Panc1 (cell line): ENCODE results near the gene ADK. TPM values are rescaled to one million over a fixed set of nuclear protein-coding genes. Genes with fewer than 3 reads are reported as not detected.
A peak's percentile ranks its signal among the peaks of the same experiment; 100 is the strongest.

Experiments
- ATAC-seq: fragments of 200-7000 bp; cut with Tn5 transposase; 2 replicates; pipeline ENCODE4 v1.9.1; 2020; ENCODE audit warnings: mild to moderate bottlenecking, moderate library complexity
- BruUV-seq: library from RNA; stranded (reverse); fragments of 400-500 nt; replicated peaks from 2 replicates; lab custom pipeline; 2021; lab: Mats Ljungman, UMichigan
- CTCF ChIA-PET: fragments of 300-600 bp; sonication (Branson Sonifier 250); formaldehyde crosslinking; loops from one replicate; lab custom pipeline; 2022; ENCODE audit warnings: antibody characterized with exemption; lab: Charles Lee
- POLR2A ChIA-PET: fragments of 300-600 bp; sonication (Branson Sonifier 250); formaldehyde crosslinking; loops from one replicate; lab custom pipeline; 2022; ENCODE audit warnings: antibody characterized with exemption; lab: Charles Lee
- DNase-seq: peaks from one replicate; pipeline ENCODE4 v3.0.0-alpha.2; 2010; ENCODE audit warnings: low read depth, low spot score
- H3K27ac ChIP-seq: 2 replicates; pipeline ENCODE4 v1.5.1; 2011; ENCODE audit warnings: mild to moderate bottlenecking, low read length, inconsistent platforms
- H3K27me3 ChIP-seq: fragments of 200-500 bp; sonication (Bioruptor generic); 2 replicates; pipeline ENCODE4 v1.6.0; 2014; ENCODE audit warnings: low read length, inconsistent platforms; ENCODE audit not compliant: control insufficient read depth, insufficient read depth
- H3K36me3 ChIP-seq: fragments of 200-500 bp; sonication (Bioruptor generic); 2 replicates; pipeline ENCODE4 v1.5.1; 2014; ENCODE audit warnings: inconsistent platforms, mild to moderate bottlenecking, low read length, moderate library complexity; ENCODE audit not compliant: control insufficient read depth, insufficient read depth
- H3K4me1 ChIP-seq: 2 replicates; pipeline ENCODE4 v1.5.1; 2011; ENCODE audit warnings: inconsistent platforms, mild to moderate bottlenecking, low read length, moderate library complexity; ENCODE audit not compliant: control insufficient read depth, insufficient read depth
- H3K4me3 ChIP-seq, 2 experiments: 2 replicates each; pipeline ENCODE4 v1.5.1; 2011 to 2012; ENCODE audit warnings: low read depth in 2 of 2, low read length in 2 of 2, mild to moderate bottlenecking in 2 of 2, inconsistent platforms in 1 of 2, moderate library complexity in 1 of 2
- H3K9me3 ChIP-seq: fragments of 200-500 bp; sonication (Bioruptor generic); 2 replicates; pipeline ENCODE4 v1.5.1; 2014; ENCODE audit warnings: low read depth, mild to moderate bottlenecking, inconsistent platforms, low read length, moderate library complexity; ENCODE audit not compliant: control insufficient read depth, insufficient read depth
- CTCF ChIP-seq: fragments of 450-650 bp; IDR thresholded peaks from 2 replicates; pipeline ENCODE4 v1.5.1; 2017; ENCODE audit warnings: mild to moderate bottlenecking
- POLR2AphosphoS5 ChIP-seq: IDR thresholded peaks from 2 replicates; pipeline ENCODE4 v1.6.1; 2012; ENCODE audit warnings: mild to moderate bottlenecking, low read depth, low read length, moderate library complexity
- REST ChIP-seq, 2 experiments: IDR thresholded peaks; 2 replicates each; pipeline ENCODE4 v1.6.1; 2011 to 2012; ENCODE audit warnings: low read depth in 2 of 2, control low read depth in 1 of 2, low read length in 1 of 2, mild to moderate bottlenecking in 1 of 2, moderate library complexity in 1 of 2; ENCODE audit not compliant: insufficient read depth in 1 of 2
- SIN3A ChIP-seq: IDR thresholded peaks from 2 replicates; pipeline ENCODE4 v1.6.1; 2012; ENCODE audit warnings: low read depth, mild to moderate bottlenecking, low read length, moderate library complexity, borderline replicate concordance; ENCODE audit not compliant: insufficient read depth
- TCF7L2 ChIP-seq: IDR thresholded peaks from 2 replicates; pipeline ENCODE4 v1.6.1; 2011; ENCODE audit warnings: mild to moderate bottlenecking, low read depth, low read length, inconsistent platforms
- in situ Hi-C: cut with HindIII; loops from 2 replicates; pipeline ENCODE4 v1.10.0; 2016; ENCODE audit warnings: low sequenced_read_pairs, low pct_unique_long_range_greater_than_20kb
- intact Hi-C: fragments of 100-400 bp; cut with micrococcal nuclease; formaldehyde crosslinking; loops from one replicate; pipeline ENCODE4 v1.10.0; 2022; ENCODE audit not compliant: unreplicated experiment
- total RNA-seq: library from RNA; stranded (reverse); gene quantifications from one replicate; pipeline ENCODE4 v1.2.1, GENCODE V29; 2021; ENCODE audit not compliant: unreplicated experiment

ADK gene
- total RNA-seq, 1 experiment from 2014 or later: 64.5 TPM

- intact Hi-C loops: no loop called here
- H3K4me1 ChIP-seq: peaks cover 26% of the 10 kb centered on the region
- DNase-seq: no peak
Measured at GRCh38 chr10:74151879-74152722, 1.1 kb downstream of the ADK start.

GRCh38 chr10:74153123-74153522, 2.1 kb downstream of the ADK start:
- Histone ChIP-seq H3K27me3 (no peaks in the 10 kb centered on the region), H3K4me3 (no peak overlapping the region), H3K36me3 (peaks cover 3% of the 10 kb centered on the region; the same call in 1 of the 2 replicates), H3K4me1 (peaks cover 26% of the 10 kb centered on the region), H3K9me3 (no peaks in the 10 kb centered on the region), H3K27ac (no peak overlapping the region)
- ChIA-PET POLR2A (no interaction called here), CTCF (no interaction called here)
- in situ Hi-C loops: no loop called here
- ATAC-seq: no peak
- DNase-seq: no peak
- intact Hi-C loops: no loop called here
- BruUV-seq: no TSS peak
- TF ChIP-seq TCF7L2 (no peak), POLR2AphosphoS5 (no peak), SIN3A (no peak), REST (IDR thresholded peaks at IDR 0.05; ENCODE audit: insufficient read depth in 1 of 2, low read depth in 2 of 2, low read length in 1 of 2) (no peak)

More at GRCh38 chr10:74151879-74152722, 1.1 kb downstream of the ADK start:
- CTCF ChIA-PET: interaction anchor here (0.5 kb wide), 1 partner anchor 1058 kb away, joined by 5 read pairs; the partner anchor contains the start of gene VDAC2
- TF ChIP-seq TCF7L2 (no peak), POLR2AphosphoS5 (no peak), REST (IDR thresholded peaks at IDR 0.05; ENCODE audit: insufficient read depth in 1 of 2, low read depth in 2 of 2, low read length in 1 of 2) (no peak), SIN3A (no peak), CTCF (no peak)
- Histone ChIP-seq H3K36me3 (peaks cover 3% of the 10 kb centered on the region; the same call in 1 of the 2 replicates), H3K27ac (peak overlapping the region; percentile 96), H3K4me3 (peak overlapping the region; percentile 88 to 97), H3K27me3 (no peaks in the 10 kb centered on the region), H3K9me3 (no peaks in the 10 kb centered on the region)
- no peak for ATAC-seq
- BruUV-seq: no TSS peak
- in situ Hi-C loops: no loop called here
- POLR2A ChIA-PET: no interaction called here
